SK-N-SH (cell line): ENCODE results near the gene EXOC4.

ENCODE experiments used
- CHD2 ChIP-seq: fragments of 150-350 bp; IDR thresholded peaks from 2 replicates; pipeline ENCODE4 v1.6.1; 2018; ENCODE audit warnings: low read length; ENCODE audit not compliant: partially characterized antibody
- EP300 ChIP-seq, 2 experiments: IDR thresholded peaks; 2 replicates each; pipeline versions ENCODE4 v1.4.0 to v1.6.1; 2012; ENCODE audit warnings: borderline replicate concordance in 1 of 2, low read depth in 1 of 2, low read length in 1 of 2
- POLR2AphosphoS5 ChIP-seq: IDR thresholded peaks from 2 replicates; pipeline ENCODE4 v1.6.1; 2012; ENCODE audit warnings: low read depth, low read length
- TF ChIP-seq, protein P1 (sequence below): fragments of 200-600 bp; sonication (generic); IDR thresholded peaks from 2 replicates; pipeline ENCODE4 v1.6.1; 2017; ENCODE audit warnings: antibody characterized with exemption, mild to moderate bottlenecking, moderate library complexity

DNA sequence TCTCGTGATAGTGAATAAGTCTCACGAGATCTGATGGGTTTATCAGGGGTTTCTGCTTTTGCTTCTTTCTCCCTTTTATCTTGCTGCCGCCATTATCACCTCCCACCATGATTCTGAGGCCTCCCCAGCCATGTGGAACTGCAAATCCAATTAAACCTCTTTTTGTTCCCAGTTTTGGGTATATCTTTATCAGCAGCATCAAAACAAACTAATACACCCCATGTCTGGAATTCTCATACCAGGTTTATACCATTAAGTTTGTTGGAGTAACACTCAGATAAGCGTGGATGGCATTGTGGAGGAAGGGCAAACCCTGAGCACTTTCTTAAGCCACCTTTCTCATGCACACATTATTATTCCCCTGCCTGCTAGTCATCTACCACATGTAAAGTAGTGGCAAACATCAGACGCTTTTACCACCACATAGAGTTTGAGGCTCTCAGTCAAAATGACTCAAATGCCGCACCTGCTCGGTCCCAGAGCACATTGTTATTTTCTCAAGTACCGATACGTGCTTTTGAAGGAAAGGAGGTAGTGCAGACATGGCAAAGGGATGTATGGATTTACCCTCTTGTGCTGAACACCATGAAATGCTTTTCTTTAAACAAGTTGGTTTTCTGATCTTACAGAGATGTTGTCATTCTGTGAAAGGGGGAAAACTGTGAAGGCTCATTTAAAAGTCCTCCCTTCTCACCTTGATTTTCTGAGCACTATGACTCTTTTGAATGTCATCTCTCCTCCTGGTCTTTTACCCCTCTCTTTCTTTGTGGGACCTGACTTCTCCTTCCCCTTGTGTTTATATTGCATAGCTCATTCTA, 429.7 kb downstream of the EXOC4 start:
- TF ChIP-seq CHD2, result peak; percentile 46
- TF ChIP-seq, protein P1, sequence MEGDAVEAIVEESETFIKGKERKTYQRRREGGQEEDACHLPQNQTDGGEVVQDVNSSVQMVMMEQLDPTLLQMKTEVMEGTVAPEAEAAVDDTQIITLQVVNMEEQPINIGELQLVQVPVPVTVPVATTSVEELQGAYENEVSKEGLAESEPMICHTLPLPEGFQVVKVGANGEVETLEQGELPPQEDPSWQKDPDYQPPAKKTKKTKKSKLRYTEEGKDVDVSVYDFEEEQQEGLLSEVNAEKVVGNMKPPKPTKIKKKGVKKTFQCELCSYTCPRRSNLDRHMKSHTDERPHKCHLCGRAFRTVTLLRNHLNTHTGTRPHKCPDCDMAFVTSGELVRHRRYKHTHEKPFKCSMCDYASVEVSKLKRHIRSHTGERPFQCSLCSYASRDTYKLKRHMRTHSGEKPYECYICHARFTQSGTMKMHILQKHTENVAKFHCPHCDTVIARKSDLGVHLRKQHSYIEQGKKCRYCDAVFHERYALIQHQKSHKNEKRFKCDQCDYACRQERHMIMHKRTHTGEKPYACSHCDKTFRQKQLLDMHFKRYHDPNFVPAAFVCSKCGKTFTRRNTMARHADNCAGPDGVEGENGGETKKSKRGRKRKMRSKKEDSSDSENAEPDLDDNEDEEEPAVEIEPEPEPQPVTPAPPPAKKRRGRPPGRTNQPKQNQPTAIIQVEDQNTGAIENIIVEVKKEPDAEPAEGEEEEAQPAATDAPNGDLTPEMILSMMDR, result no peak
- no peak for TF ChIP-seq POLR2AphosphoS5
- peak in 1 of 2 experiments; percentile 81; a peak in 2 of 4 replicates for TF ChIP-seq EP300 (IDR thresholded peaks at IDR 0.05; ENCODE audit: borderline replicate concordance in 1 of 2, low read depth in 1 of 2, low read length in 1 of 2)
